CD14-positive monocyte (primary cell): Measurements from ENCODE around the gene MBNL2. TPM values are rescaled to one million over a fixed set of nuclear protein-coding genes. Genes with fewer than 3 reads are reported as not detected.

ENCODE experiments used
- DNase-seq, 3 donors: peaks; one replicate each; pipeline ENCODE4 v3.0.0-alpha.2; 2011 to 2022
- H2AFZ ChIP-seq: 2 replicates; pipeline ENCODE4 v1.6.0; 2012; ENCODE audit warnings: mild to moderate bottlenecking, low read depth, low read length, inconsistent platforms; ENCODE audit not compliant: insufficient read depth, poor library complexity, severe bottlenecking
- H3K27ac ChIP-seq, 2 donors: 1 replicate in 1 of 2; 2 replicates in 1 of 2; pipeline ENCODE4 v1.5.1; 2012 to 2013; ENCODE audit warnings: low read length in 2 of 2, control low read depth in 1 of 2, inconsistent platforms in 1 of 2, low read depth in 1 of 2, mild to moderate bottlenecking in 1 of 2
- H3K27me3 ChIP-seq, 2 donors: one replicate each; pipeline versions ENCODE4 v1.6.0 to v1.6.1; 2011 to 2013; ENCODE audit warnings: low read length in 2 of 2; ENCODE audit not compliant: control insufficient read depth in 2 of 2, insufficient read depth in 2 of 2
- H3K36me3 ChIP-seq, 2 donors: replicated peaks in 1 of 2; 1 replicate in 1 of 2; 2 replicates in 1 of 2; pipeline versions ENCODE4 v1.5.1 to v1.6.1; 2012 to 2013; ENCODE audit warnings: low read length in 2 of 2, control low read depth in 1 of 2, inconsistent platforms in 1 of 2, mild to moderate bottlenecking in 1 of 2; ENCODE audit not compliant: insufficient read depth in 2 of 2, control insufficient read depth in 1 of 2
- H3K4me1 ChIP-seq, 2 donors: 1 replicate in 1 of 2; 2 replicates in 1 of 2; pipeline versions ENCODE4 v1.5.1 to v1.6.1; 2012 to 2013; ENCODE audit warnings: low read length in 2 of 2, control low read depth in 1 of 2, inconsistent platforms in 1 of 2, mild to moderate bottlenecking in 1 of 2, moderate library complexity in 1 of 2; ENCODE audit not compliant: insufficient read depth in 2 of 2, control insufficient read depth in 1 of 2
- H3K4me2 ChIP-seq: replicated peaks from 2 replicates; pipeline ENCODE3; 2012; ENCODE audit warnings: low read length, moderate library complexity, mild to moderate bottlenecking; ENCODE audit not compliant: poor library complexity, severe bottlenecking; ENCODE audit errors: extremely low read depth
- H3K4me3 ChIP-seq, 3 experiments: fragments of 200-600 bp in 1 of 3; sonication (generic) in 1 of 3; replicated peaks in 1 of 3; 1 replicate in 2 of 3; 2 replicates in 1 of 3; pipeline ENCODE4 v1.5.1; 2011 to 2013; ENCODE audit warnings: low read length in 3 of 3, mild to moderate bottlenecking in 3 of 3, control low read depth in 2 of 3, low read depth in 2 of 3, inconsistent platforms in 1 of 3, moderate library complexity in 1 of 3
- H3K79me2 ChIP-seq: 2 replicates; pipeline ENCODE4 v1.6.0; 2012; ENCODE audit warnings: mild to moderate bottlenecking, control low read depth, inconsistent platforms, low read length, moderate library complexity; ENCODE audit not compliant: insufficient read depth
- H3K9ac ChIP-seq: 2 replicates; pipeline ENCODE4 v1.6.0; 2017; ENCODE audit warnings: low read length, mild to moderate bottlenecking; ENCODE audit not compliant: insufficient read depth, poor library complexity, severe bottlenecking
- H3K9me3 ChIP-seq, 2 donors: replicated peaks in 1 of 2; 1 replicate in 1 of 2; 2 replicates in 1 of 2; pipeline versions ENCODE4 v1.5.1 to v1.6.1; 2012 to 2013; ENCODE audit warnings: low read length in 2 of 2, control low read depth in 1 of 2; ENCODE audit not compliant: control insufficient read depth in 1 of 2, insufficient read depth in 1 of 2
- H4K20me1 ChIP-seq: 2 replicates; pipeline ENCODE4 v1.6.0; 2012; ENCODE audit warnings: mild to moderate bottlenecking, low read length, control low read depth, moderate library complexity; ENCODE audit not compliant: insufficient read depth
- H3K27ac Mint-ChIP-seq, 7 donors: one replicate each; pipeline ENCODE4 v1.8.0; 2020; ENCODE audit warnings: mild to moderate bottlenecking in 7 of 7, mixed read lengths in 7 of 7, moderate library complexity in 6 of 7, inconsistent platforms in 2 of 7
- H3K27me3 Mint-ChIP-seq, 3 donors: one replicate each; pipeline ENCODE4 v1.8.0; 2021 to 2022; ENCODE audit warnings: low read depth in 3 of 3, mild to moderate bottlenecking in 3 of 3, mixed read lengths in 3 of 3, moderate library complexity in 3 of 3, inconsistent platforms in 1 of 3
- H3K36me3 Mint-ChIP-seq, 2 donors: one replicate each; pipeline ENCODE4 v1.8.0; 2020; ENCODE audit warnings: mixed read lengths in 2 of 2, inconsistent platforms in 1 of 2, mild to moderate bottlenecking in 1 of 2
- H3K4me1 Mint-ChIP-seq: one replicate; pipeline ENCODE4 v1.8.0; 2020; ENCODE audit warnings: mild to moderate bottlenecking, mixed read lengths
- H3K4me3 Mint-ChIP-seq, 2 donors: one replicate each; pipeline ENCODE4 v1.8.0; 2020; ENCODE audit warnings: mild to moderate bottlenecking in 2 of 2, mixed read lengths in 2 of 2, moderate library complexity in 1 of 2
- H3K9me3 Mint-ChIP-seq, 7 donors: one replicate each; pipeline ENCODE4 v1.8.0; 2020 to 2022; ENCODE audit warnings: mixed read lengths in 7 of 7, mild to moderate bottlenecking in 6 of 7, moderate library complexity in 6 of 7, inconsistent platforms in 2 of 7
- WGBS: methylation state at CpG from one replicate; pipeline ENCODE4 v1.1.5; 2013; ENCODE audit warnings: missing lambda C conversion rate; ENCODE audit not compliant: insufficient coverage; 5-methylcytosine and 5-hydroxymethylcytosine counted together
- intact Hi-C, 2 donors: fragments of 100-400 bp; cut with micrococcal nuclease; formaldehyde crosslinking; loops; one replicate each; pipeline versions ENCODE4 v1.15.0 to v1.15.1; 2023
- polyA plus RNA-seq, 3 donors: library from polyadenylated mRNA; depleted of rRNA in 1 of 3; unstranded in 2 of 3; stranded (reverse) in 1 of 3; fragments of 300-500 nt in 2 of 3; fragments of >200 nt in 1 of 3; fragmentation: Illumina TruSeq in 2 of 3; gene quantifications; 1 replicate in 2 of 3; 2 replicates in 1 of 3; pipeline ENCODE4 v1.2.3, GENCODE V29; 2012 to 2021
- TF ChIP-seq, protein P1 (sequence below): fragments of 200-600 bp; IDR thresholded peaks from one replicate; pipeline ENCODE4 v1.8.0; 2022; ENCODE audit warnings: antibody characterized with exemption, mild to moderate bottlenecking

MBNL2 gene
- polyA plus RNA-seq, 3 donors: 8.5 to 15.5 (median 13.4) TPM

GRCh38 chr13:97275776-97276501 is 53.8 kb downstream of the MBNL2 start:
- Mint-ChIP-seq H3K9me3 (no peaks in the 10 kb centered on the region), H3K36me3 (peaks cover 26 to 32% of the 10 kb centered on the region in 2 donors), H3K27ac (no peak overlapping the region), H3K4me1 (peaks cover 5% of the 10 kb centered on the region), H3K27me3 (no peaks in the 10 kb centered on the region), H3K4me3 (no peak overlapping the region)
- Histone ChIP-seq H3K79me2 (peaks cover 38% of the 10 kb centered on the region), H3K9me3 (no peaks in the 10 kb centered on the region), H2AFZ (no peak overlapping the region), H3K27me3 (no peaks in the 10 kb centered on the region), H3K4me2 (no peak overlapping the region), H3K4me3 (no peak overlapping the region), H3K27ac (no peak overlapping the region), H3K36me3 (peaks cover 22 to 39% of the 10 kb centered on the region in 2 donors), H3K4me1 (no peaks in the 10 kb centered on the region), H4K20me1 (peaks cover 67% of the 10 kb centered on the region), H3K9ac (no peak overlapping the region)
- WGBS: 100% methylated on average over 3 of the region's 8 CpGs
- no peak for DNase-seq
- TF ChIP-seq, protein P1, sequence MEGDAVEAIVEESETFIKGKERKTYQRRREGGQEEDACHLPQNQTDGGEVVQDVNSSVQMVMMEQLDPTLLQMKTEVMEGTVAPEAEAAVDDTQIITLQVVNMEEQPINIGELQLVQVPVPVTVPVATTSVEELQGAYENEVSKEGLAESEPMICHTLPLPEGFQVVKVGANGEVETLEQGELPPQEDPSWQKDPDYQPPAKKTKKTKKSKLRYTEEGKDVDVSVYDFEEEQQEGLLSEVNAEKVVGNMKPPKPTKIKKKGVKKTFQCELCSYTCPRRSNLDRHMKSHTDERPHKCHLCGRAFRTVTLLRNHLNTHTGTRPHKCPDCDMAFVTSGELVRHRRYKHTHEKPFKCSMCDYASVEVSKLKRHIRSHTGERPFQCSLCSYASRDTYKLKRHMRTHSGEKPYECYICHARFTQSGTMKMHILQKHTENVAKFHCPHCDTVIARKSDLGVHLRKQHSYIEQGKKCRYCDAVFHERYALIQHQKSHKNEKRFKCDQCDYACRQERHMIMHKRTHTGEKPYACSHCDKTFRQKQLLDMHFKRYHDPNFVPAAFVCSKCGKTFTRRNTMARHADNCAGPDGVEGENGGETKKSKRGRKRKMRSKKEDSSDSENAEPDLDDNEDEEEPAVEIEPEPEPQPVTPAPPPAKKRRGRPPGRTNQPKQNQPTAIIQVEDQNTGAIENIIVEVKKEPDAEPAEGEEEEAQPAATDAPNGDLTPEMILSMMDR: no peak
- intact Hi-C loops: no loop called here

DNA sequence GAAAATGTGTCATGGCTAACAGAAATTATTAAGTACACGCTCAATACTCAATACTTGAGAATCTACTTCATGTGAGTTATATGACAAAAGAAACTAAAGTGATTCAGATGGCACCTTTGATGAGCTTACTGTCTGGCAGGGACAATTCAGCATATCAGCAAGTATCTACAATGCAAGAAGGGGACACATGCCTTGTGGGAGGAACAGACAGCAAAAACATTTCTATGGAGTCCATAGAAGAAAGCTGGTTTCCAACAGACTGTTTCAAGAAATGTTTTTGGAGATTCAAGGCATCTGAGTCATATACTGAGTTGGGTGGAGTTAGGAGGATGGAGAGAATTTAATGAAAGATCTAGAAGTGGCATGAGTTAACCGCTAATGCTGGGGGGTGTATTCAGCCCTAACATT is 54.7 kb downstream of the MBNL2 start:
- Histone ChIP-seq H3K4me2 (no peak overlapping the region), H2AFZ (no peak overlapping the region), H3K36me3 (peaks cover 22 to 40% of the 10 kb centered on the region in 2 donors), H4K20me1 (peaks cover 74% of the 10 kb centered on the region), H3K9me3 (no peaks in the 10 kb centered on the region), H3K79me2 (peaks cover 46% of the 10 kb centered on the region), H3K9ac (no peak overlapping the region), H3K27me3 (no peaks in the 10 kb centered on the region), H3K4me1 (no peaks in the 10 kb centered on the region), H3K4me3 (no peak overlapping the region), H3K27ac (no peak overlapping the region)
- Mint-ChIP-seq H3K9me3 (no peaks in the 10 kb centered on the region), H3K36me3 (peaks cover 26 to 32% of the 10 kb centered on the region in 2 donors), H3K27ac (no peak overlapping the region), H3K27me3 (no peaks in the 10 kb centered on the region), H3K4me3 (no peak overlapping the region), H3K4me1 (peaks cover 6% of the 10 kb centered on the region)
- 100% methylated on average over 1 of the region's 2 CpGs for WGBS
- TF ChIP-seq, protein P1: no peak
- intact Hi-C loops: no loop called here
- DNase-seq: no peak
